Measurements from ENCODE around the gene EFCAB6. TPM values are rescaled to one million over a fixed set of nuclear protein-coding genes. Genes with fewer than 3 reads are reported as not detected.

The EFCAB6 gene
- total and polyA plus RNA-seq, 2 of the 4 experiments (the other 2 are of a cell fraction), result 0.44 to 1.1 TPM

GRCh38 chr22:43582394-43582793 is 229.7 kb downstream of the EFCAB6 start:
- dilution Hi-C loops (cut with HindIII; ENCODE audit: low sequenced_read_pairs, unreplicated experiment) (no loop called here), in situ Hi-C loops (cut with MboI; ENCODE audit: low sequenced_read_pairs) (no loop called here), intact Hi-C loops (cut with micrococcal nuclease) (no loop called here)
- H3K23ac ChIP-seq (ENCODE audit: low read depth, low read length), result no peak overlapping the region
- H3K4me1 ChIP-seq (ENCODE audit: control insufficient read depth, insufficient read depth, low read length), result no peaks in the 10 kb centered on the region
- H4K8ac ChIP-seq (ENCODE audit: low read depth in 2 of 2, low read length in 2 of 2), result no peak overlapping the region
- H3K27ac ChIP-seq (ENCODE audit: insufficient read depth, low read length), result no peak overlapping the region
- H3K36me3 ChIP-seq (ENCODE audit: control insufficient read depth, insufficient read depth, low read length), result no peaks in the 10 kb centered on the region
- H2BK120ac ChIP-seq (ENCODE audit: low read depth, low read length), result no peak overlapping the region
- WGBS, 2 experiments (ENCODE audit: extremely low coverage in 2 of 2, insufficient read length in 1 of 2), result 38% methylated on average over 1 of the region's 1 CpG; no CpG with 5 or more reads in 1 of the 2 experiments
- H3K4me3 ChIP-seq (ENCODE audit: insufficient read depth, low read depth, low read length), result no peak overlapping the region
- ChIA-PET POLR2A (ENCODE audit: unreplicated experiment) (no interaction called here), CTCF (no interaction called here)
- no peaks in the 10 kb centered on the region; the same call in 1 of the 2 replicates for H3K27me3 ChIP-seq (ENCODE audit: control insufficient read depth, insufficient read depth, low read length)
- no peak overlapping the region for H3K18ac ChIP-seq (ENCODE audit: low read depth, low read length)
- no peaks in the 10 kb centered on the region for H3K79me1 ChIP-seq (ENCODE audit: low read depth in 1 of 2, low read length in 2 of 2)
- H2BK20ac ChIP-seq (ENCODE audit: low read depth, low read length), result no peak overlapping the region
- no peak overlapping the region for H4K91ac ChIP-seq (ENCODE audit: insufficient read depth, low read depth, low read length)
- no peak overlapping the region for H3K56ac ChIP-seq (ENCODE audit: extremely low read depth, insufficient read depth, low read length)
- H3K14ac ChIP-seq (replicated peaks; ENCODE audit: low read depth, low read length), result no peak overlapping the region
- no peak overlapping the region for H3K4ac ChIP-seq (ENCODE audit: low read depth, low read length)
- no peak overlapping the region for H4K5ac ChIP-seq (ENCODE audit: low read depth, low read length)
- peaks cover 9% of the 10 kb centered on the region; the same call in 1 of the 2 replicates for H3K9me3 ChIP-seq (ENCODE audit: control insufficient read depth, insufficient read depth, low read length)
- no peaks in the 10 kb centered on the region for H4K20me1 ChIP-seq (ENCODE audit: insufficient read depth, low read length)
- H2BK15ac ChIP-seq (ENCODE audit: low read depth, low read length), result no peak overlapping the region
- no peak for TF ChIP-seq POLR2A (IDR thresholded peaks at IDR 0.05; ENCODE audit: low read depth, low read length)
- no peak for TF ChIP-seq BHLHE40 (IDR thresholded peaks at IDR 0.05; ENCODE audit: low read depth, low read length)
- TF ChIP-seq CTCF (conservative IDR thresholded peaks at IDR 0.05; ENCODE audit: low read depth, low read length), result no peak
- no peak for TF ChIP-seq FOS (IDR thresholded peaks at IDR 0.05; ENCODE audit: low read depth, low read length)
- no peak for TF ChIP-seq RAD21 (IDR thresholded peaks at IDR 0.05; ENCODE audit: low read length)
- no peak for TF ChIP-seq MAFK (IDR thresholded peaks at IDR 0.05; ENCODE audit: low read depth, low read length)
- TF ChIP-seq ELK1 (IDR thresholded peaks at IDR 0.05; ENCODE audit: borderline replicate concordance, low read depth, low read length), result no peak
- TF ChIP-seq NFE2L2 (IDR thresholded peaks at IDR 0.05; ENCODE audit: low read depth, low read length), result no peak
- TF ChIP-seq MXI1 (IDR thresholded peaks at IDR 0.05; ENCODE audit: borderline replicate concordance, low read depth, low read length), result no peak
- no peak for TF ChIP-seq CEBPB (IDR thresholded peaks at IDR 0.05; ENCODE audit: low read depth, low read length)
- TF ChIP-seq RFX5 (IDR thresholded peaks at IDR 0.05; ENCODE audit: low read depth, low read length), result no peak
- H3K9ac ChIP-seq (ENCODE audit: low read depth, low read length), result no peak overlapping the region
- no peak overlapping the region for H2AK5ac ChIP-seq (ENCODE audit: low read depth, low read length)
- BruUV-seq (replicated peaks), result no TSS peak
- H2AK9ac ChIP-seq (replicated peaks; ENCODE audit: low read depth, low read length, poor library complexity), result no peak overlapping the region
- H2AFZ ChIP-seq (replicated peaks; ENCODE audit: low read length, poor library complexity), result no peak overlapping the region
- no peak for DNase-seq
- ATAC-seq (ENCODE audit: low read depth), result no peak
- no peak overlapping the region for H2BK5ac ChIP-seq (ENCODE audit: low read depth, low read length, poor library complexity, severe bottlenecking)
- no peaks in the 10 kb centered on the region for H3K9me1 ChIP-seq (ENCODE audit: insufficient read depth, low read length)
- H3K4me2 ChIP-seq (ENCODE audit: low read depth, low read length), result no peak overlapping the region
